Uterus (tissue), 4 donors: ENCODE results near the gene C1orf210. TPM values are rescaled to one million over a fixed set of nuclear protein-coding genes. Genes with fewer than 3 reads are reported as not detected.
A peak's percentile ranks its signal among the peaks of the same experiment; 100 is the strongest.

Experiments used
- DNase-seq, 2 donors: peaks; one replicate each; pipeline ENCODE4 v3.0.0-alpha.2; 2019 to 2020
- H3K27ac ChIP-seq, 2 donors: fragments of 200-600 bp; sonication (generic); 1 replicate in 1 of 2; 2 replicates in 1 of 2; pipeline ENCODE4 v1.5.1; 2016 to 2018
- H3K27me3 ChIP-seq, 2 donors: fragments of 200-600 bp; sonication (generic); one replicate each; pipeline ENCODE4 v1.5.1; 2018 to 2019; ENCODE audit warnings: control low read depth in 1 of 2
- H3K36me3 ChIP-seq, 2 donors: fragments of 200-600 bp; sonication (generic); one replicate each; pipeline ENCODE4 v1.5.1; 2019; ENCODE audit warnings: control low read depth in 1 of 2
- H3K4me1 ChIP-seq, 2 donors: fragments of 200-600 bp; sonication (generic); one replicate each; pipeline ENCODE4 v1.5.1; 2018 to 2019; ENCODE audit warnings: control low read depth in 1 of 2
- H3K4me3 ChIP-seq, 2 donors: fragments of 200-600 bp; sonication (generic); 1 replicate in 1 of 2; 2 replicates in 1 of 2; pipeline ENCODE4 v1.5.1; 2018 to 2019; ENCODE audit warnings: mild to moderate bottlenecking in 1 of 2
- H3K9me3 ChIP-seq, 2 donors: fragments of 200-600 bp; sonication (generic); one replicate each; pipeline ENCODE4 v1.5.1; 2019; ENCODE audit warnings: control low read depth in 1 of 2
- POLR2A ChIP-seq, 2 donors: fragments of 450-650 bp; IDR thresholded peaks; one replicate each; pipeline ENCODE4 v1.6.1; 2016; ENCODE audit warnings: antibody characterized with exemption in 2 of 2, mild to moderate bottlenecking in 1 of 2, moderate library complexity in 1 of 2
- intact Hi-C: fragments of 100-400 bp; cut with DNase I; formaldehyde crosslinking; loops from one replicate; pipeline ENCODE4 v1.15.1; 2023; ENCODE audit warnings: low total_unique reads
- total RNA-seq, 4 donors: library from RNA; depleted of rRNA in 3 of 4; stranded (reverse); fragments of >200 nt in 3 of 4; gene quantifications; one replicate each; pipeline versions ENCODE4 v1.1.0 to v1.2.4, GENCODE V29; 2014 to 2023
- TF ChIP-seq, protein P1 (sequence below), 4 experiments: fragments of 200-600 bp in 2 of 4; fragments of 450-650 bp in 2 of 4; sonication (generic) in 2 of 4; IDR thresholded peaks; one replicate each; pipeline ENCODE4 v1.5.1; 2016 to 2019; ENCODE audit warnings: antibody characterized with exemption in 4 of 4, mild to moderate bottlenecking in 2 of 4, moderate library complexity in 1 of 4
- donor health status: DM: yes; HTN: yes; CAD: no.

C1orf210 gene
- total RNA-seq, 4 donors from 2014 or later: 0.62 TPM; not detected in 3

- intact Hi-C loops: no loop called here
- no peaks in the 10 kb centered on the region for H3K4me1 ChIP-seq
- TF ChIP-seq, protein P1, sequence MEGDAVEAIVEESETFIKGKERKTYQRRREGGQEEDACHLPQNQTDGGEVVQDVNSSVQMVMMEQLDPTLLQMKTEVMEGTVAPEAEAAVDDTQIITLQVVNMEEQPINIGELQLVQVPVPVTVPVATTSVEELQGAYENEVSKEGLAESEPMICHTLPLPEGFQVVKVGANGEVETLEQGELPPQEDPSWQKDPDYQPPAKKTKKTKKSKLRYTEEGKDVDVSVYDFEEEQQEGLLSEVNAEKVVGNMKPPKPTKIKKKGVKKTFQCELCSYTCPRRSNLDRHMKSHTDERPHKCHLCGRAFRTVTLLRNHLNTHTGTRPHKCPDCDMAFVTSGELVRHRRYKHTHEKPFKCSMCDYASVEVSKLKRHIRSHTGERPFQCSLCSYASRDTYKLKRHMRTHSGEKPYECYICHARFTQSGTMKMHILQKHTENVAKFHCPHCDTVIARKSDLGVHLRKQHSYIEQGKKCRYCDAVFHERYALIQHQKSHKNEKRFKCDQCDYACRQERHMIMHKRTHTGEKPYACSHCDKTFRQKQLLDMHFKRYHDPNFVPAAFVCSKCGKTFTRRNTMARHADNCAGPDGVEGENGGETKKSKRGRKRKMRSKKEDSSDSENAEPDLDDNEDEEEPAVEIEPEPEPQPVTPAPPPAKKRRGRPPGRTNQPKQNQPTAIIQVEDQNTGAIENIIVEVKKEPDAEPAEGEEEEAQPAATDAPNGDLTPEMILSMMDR (IDR thresholded peaks at IDR 0.05): no peak
- no peak for TF ChIP-seq POLR2A (IDR thresholded peaks at IDR 0.05)
- H3K36me3 ChIP-seq: no peaks in the 10 kb centered on the region
- H3K9me3 ChIP-seq: no peaks in the 10 kb centered on the region
- H3K4me3 ChIP-seq: no peak overlapping the region
- no peaks in the 10 kb centered on the region for H3K27me3 ChIP-seq
- no peak for DNase-seq
- H3K27ac ChIP-seq: peak overlapping the region; percentile 63 to 76
These were observed 13.7 kb upstream of the C1orf210 start for GRCh38 chr1:43299101-43299500.

DNA sequence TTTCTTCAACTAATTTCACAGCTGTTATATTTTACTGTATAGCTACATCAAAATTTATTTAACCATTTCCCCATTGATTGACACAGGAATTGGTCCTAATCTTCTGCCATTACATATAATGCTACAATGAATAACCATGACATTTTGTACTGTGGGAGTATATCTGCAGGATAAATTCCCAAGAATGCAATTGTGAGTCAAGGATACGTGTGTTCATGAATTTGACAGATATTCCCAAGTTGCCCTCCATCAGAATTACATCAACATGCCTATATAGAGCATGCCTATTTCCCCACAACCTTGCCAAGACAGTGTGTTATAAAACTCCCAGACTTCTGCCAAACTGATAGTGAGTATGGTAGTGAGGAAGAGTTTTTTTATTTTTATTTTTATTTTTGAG, 12.7 kb upstream of the C1orf210 start:
- Histone ChIP-seq H3K36me3 (no peaks in the 10 kb centered on the region), H3K4me3 (no peak overlapping the region), H3K9me3 (no peaks in the 10 kb centered on the region), H3K27me3 (no peaks in the 10 kb centered on the region), H3K27ac (no peak overlapping the region), H3K4me1 (no peaks in the 10 kb centered on the region)
- TF ChIP-seq POLR2A (IDR thresholded peaks at IDR 0.05): no peak
- TF ChIP-seq, protein P1 (IDR thresholded peaks at IDR 0.05): no peak
- intact Hi-C loops: no loop called here
- DNase-seq: no peak

DNA sequence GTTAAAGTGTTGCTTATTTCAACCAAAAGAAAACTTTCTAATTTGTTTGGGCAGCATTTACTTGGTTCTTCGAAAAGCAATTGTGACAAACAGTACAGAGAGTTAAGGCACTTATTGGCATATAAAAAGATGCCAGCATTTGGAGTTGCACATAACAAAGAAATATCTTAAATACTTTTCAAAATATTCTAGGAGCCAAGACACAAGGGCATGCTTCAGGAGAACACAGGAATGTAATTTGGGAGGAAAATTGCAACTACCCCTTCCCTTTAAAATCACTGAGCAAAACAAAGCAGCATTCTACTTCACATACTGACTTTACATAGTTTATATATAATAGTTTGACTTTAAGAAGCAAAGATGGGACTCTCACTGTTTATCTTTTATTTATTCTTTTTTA, 10.8 kb upstream of the C1orf210 start:
- Histone ChIP-seq H3K27me3 (no peaks in the 10 kb centered on the region), H3K27ac (peak overlapping the region; percentile 9 to 59), H3K4me3 (no peak overlapping the region), H3K4me1 (no peaks in the 10 kb centered on the region), H3K9me3 (no peaks in the 10 kb centered on the region), H3K36me3 (no peaks in the 10 kb centered on the region)
- intact Hi-C loops: no loop called here
- TF ChIP-seq, protein P1 (IDR thresholded peaks at IDR 0.05): no peak
- no peak for TF ChIP-seq POLR2A (IDR thresholded peaks at IDR 0.05)
- no peak for DNase-seq

DNA sequence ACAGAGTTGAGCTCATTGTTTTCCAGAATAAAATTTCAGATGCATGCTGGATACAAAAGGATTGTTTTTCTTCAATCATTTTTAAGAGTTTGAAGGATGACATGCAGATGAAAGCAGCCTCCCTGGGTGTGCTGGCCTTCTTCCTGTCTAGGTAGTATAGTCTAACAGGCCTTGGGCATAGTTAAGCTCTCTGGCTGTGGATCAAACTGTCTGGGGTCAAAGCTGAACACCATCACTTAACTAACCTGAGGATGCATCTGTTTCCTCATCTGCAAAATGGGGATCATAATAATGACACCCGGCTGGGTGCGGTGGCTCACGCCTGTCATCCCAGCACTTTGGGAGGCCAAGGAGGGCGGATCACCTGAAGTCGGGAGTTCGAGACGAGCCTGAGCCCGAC, 9.4 kb upstream of the C1orf210 start:
- TF ChIP-seq POLR2A (IDR thresholded peaks at IDR 0.05): no peak
- TF ChIP-seq, protein P1 (IDR thresholded peaks at IDR 0.05): no peak
- Histone ChIP-seq H3K4me1 (no peaks in the 10 kb centered on the region), H3K36me3 (no peaks in the 10 kb centered on the region), H3K9me3 (no peaks in the 10 kb centered on the region), H3K27ac (peak overlapping the region; percentile 54 to 75), H3K27me3 (no peaks in the 10 kb centered on the region), H3K4me3 (no peak overlapping the region)
- DNase-seq: no peak
- intact Hi-C loops: no loop called here

DNA sequence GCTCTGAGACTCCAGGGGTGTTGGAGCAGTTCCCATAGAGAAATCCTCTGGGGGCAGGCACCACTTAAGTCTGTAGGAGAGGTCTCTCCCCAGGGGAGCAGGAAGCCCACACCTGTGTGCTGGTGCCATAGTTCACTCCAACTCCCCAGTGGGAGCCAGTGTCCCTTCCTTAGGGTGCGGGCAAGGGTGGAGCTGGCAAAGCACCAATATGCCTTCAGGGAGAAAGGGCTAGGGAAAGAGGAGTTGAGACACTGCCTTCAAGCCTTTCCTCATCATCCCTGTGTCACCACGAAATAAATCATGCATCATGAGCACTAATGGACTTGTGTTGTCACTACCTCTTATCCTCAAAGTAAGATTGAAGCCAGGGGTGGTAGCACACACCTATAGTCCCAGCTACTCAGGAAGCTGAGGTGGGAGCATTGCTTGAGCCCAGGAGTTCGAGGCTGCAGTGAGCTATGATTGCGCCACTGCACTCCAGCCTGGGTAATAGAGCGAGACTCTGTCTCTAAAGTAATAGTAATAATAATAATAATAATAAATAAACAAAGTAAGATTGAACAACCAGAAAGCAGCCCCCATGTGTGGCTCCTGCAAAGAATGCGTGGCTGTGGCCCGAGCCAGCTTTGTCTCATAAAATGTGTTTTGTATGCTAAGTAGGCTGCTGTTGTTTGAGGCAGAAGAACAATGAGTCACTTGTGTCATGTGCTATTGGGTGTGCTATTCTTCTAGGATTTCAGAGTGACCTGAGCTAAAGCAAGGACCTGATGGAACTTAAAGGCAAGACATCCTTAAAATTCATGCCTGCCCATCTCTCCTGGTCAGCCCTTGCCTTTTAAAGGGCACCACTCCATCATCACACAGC, 8.7 kb upstream of the C1orf210 start:
- H3K4me1 ChIP-seq: no peaks in the 10 kb centered on the region
- peak overlapping the region; percentile 54 to 75 for H3K27ac ChIP-seq
- no peak for TF ChIP-seq POLR2A (IDR thresholded peaks at IDR 0.05)
- TF ChIP-seq, protein P1 (IDR thresholded peaks at IDR 0.05): no peak
- no peaks in the 10 kb centered on the region for H3K9me3 ChIP-seq
- no peaks in the 10 kb centered on the region for H3K27me3 ChIP-seq
- intact Hi-C loops: no loop called here
- no peaks in the 10 kb centered on the region for H3K36me3 ChIP-seq
- DNase-seq: no peak
- no peak overlapping the region for H3K4me3 ChIP-seq
